Jurkat, Clone E6-1 (cell line): Measurements from ENCODE around the gene SAC3D1.
A peak's percentile ranks its signal among the peaks of the same experiment; 100 is the strongest.

ENCODE experiments used
- DNase-seq: peaks from one replicate; pipeline ENCODE4 v3.0.0-alpha.2; 2011; ENCODE audit warnings: low read depth, low spot score
- H3K4me3 ChIP-seq: 2 replicates; pipeline ENCODE4 v1.5.1; 2011; ENCODE audit warnings: mild to moderate bottlenecking, low read length, control low read depth, moderate library complexity

The SAC3D1 gene

GRCh38 chr11:65057526-65057925 is 16.5 kb downstream of the SAC3D1 start:
- no peak for DNase-seq
- no peak overlapping the region for H3K4me3 ChIP-seq

DNA sequence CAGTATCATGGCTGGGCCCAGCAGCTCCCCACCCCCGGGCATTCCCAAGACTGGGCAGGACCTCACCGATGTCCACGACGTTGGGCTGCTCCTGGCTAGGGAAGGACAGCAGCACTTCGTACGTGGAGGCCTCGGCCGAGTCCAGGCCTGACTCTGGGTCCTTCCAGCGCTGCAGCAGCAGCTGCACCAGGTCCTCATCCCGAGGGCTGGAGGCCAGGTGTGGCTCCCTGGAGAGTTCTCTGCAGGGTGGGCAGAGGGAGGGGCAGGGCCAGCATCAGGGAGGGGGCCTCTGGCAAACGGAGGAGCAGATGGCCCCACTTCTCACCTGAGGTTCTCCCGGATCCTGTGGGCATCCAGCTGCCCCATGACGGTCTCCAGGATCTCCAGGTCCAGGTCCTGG is 17.0 kb downstream of the SAC3D1 start:
- H3K4me3 ChIP-seq: no peak overlapping the region
- no peak for DNase-seq

- DNase-seq: no peak
Measured at GRCh38 chr11:65058419-65059054, 17.5 kb downstream of the SAC3D1 start, which contains the start of gene NAALADL1. TSS of gene NAALADL1 (minus strand) at chr11:65058553. CDS start at chr11:65058521, 32 bp downstream.

GRCh38 chr11:65059523-65059922 is 18.5 kb downstream of the SAC3D1 start:
- DNase-seq: no peak
- no peak overlapping the region for H3K4me3 ChIP-seq

More at GRCh38 chr11:65058419-65059054, 17.5 kb downstream of the SAC3D1 start, which contains the start of gene NAALADL1:
- no peak within 1 kb of the TSS for H3K4me3 ChIP-seq

- H3K4me3 ChIP-seq: no peak overlapping the region
- DNase-seq: no peak
Measured at GRCh38 chr11:65059959-65060824, 19.2 kb downstream of the SAC3D1 start.

GRCh38 chr11:65060913-65061408 is 20.0 kb downstream of the SAC3D1 start:
- H3K4me3 ChIP-seq: no peak overlapping the region

DNA sequence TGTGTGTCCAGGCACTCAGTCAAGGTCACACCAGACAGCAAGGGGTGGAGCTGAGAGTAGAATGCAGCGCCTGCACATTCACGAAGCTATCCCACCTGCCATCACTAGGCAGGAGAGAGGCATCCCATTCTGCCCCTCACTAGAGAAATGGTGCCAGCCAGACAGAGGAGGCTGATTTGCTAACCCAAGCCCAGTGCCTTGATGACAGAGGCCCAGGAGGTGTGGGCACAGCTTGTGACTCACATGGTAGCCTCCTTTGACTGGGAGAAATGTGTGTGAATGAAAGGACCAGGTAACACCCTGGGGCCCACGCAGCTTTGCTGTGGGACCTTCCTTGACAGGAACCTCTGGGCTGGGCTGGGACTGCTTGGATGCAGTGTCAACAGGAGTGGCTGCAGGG is 22.5 kb downstream of the SAC3D1 start:
- H3K4me3 ChIP-seq: no peak overlapping the region
- no peak for DNase-seq

More at GRCh38 chr11:65060913-65061408, 20.0 kb downstream of the SAC3D1 start:
- no peak for DNase-seq

DNA sequence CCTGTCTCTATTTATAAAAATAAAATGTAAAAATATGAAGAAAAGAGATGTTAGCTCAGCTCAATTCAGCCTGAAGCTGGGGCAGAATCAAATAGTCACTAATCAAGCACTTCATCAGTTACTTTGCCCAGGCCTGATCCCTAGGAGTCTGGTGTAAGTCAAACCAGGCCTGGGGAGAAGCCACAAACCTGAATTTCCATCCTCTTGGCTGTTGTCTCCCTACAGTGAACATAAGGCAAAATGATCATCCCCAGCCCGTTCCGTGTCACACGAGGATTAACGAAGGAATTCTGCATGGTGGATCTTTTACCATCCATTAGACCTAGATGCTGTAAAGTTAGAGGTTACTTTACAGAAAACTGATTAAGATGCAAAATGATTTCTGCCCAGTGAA is 23.8 kb downstream of the SAC3D1 start:
- DNase-seq: no peak
- H3K4me3 ChIP-seq: no peak overlapping the region

DNA sequence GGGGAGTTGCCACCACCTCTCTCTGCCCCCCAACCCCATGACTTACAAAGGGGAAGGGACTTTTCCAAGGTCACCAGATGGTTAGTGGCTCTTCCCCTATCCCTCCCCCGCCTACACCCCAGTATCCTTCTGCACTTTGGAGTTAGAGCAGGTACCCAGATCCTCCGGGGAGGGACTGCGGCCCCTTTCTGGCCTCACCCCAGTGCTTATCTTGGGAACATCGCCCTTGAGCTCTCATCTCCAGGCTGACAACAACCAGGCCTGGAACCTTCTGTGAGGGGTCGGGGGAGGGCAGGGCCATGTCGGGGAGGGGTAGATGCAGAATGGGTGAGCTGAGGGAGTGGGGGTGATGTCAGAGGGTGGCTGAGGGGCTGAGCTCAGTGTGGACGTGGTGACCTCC is 24.8 kb downstream of the SAC3D1 start:
- no peak for DNase-seq

DNA sequence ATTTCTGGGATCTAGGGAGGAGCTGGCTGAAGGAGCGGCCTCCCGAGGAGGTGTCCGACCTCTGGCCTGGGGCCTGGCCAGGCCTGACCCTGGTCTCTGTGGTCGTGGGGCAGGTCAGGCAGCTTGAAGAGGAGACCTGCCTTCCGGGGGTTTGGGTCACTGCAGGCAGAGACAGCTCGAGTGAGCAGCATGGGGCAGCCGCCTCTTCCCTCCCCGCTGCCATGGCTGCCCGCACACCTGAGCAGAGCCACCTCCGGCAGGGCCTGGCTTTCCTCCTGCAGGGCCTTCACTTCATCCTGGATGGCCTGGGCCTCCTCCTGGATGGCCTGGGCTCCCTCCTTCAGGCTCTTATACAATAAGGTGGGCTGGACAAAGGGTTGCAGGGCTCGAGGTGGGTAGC is 25.3 kb downstream of the SAC3D1 start:
- no peak overlapping the region for H3K4me3 ChIP-seq
- DNase-seq: no peak

More for the DNA sequence above, 24.8 kb downstream of the SAC3D1 start:
- no peak overlapping the region for H3K4me3 ChIP-seq

DNA sequence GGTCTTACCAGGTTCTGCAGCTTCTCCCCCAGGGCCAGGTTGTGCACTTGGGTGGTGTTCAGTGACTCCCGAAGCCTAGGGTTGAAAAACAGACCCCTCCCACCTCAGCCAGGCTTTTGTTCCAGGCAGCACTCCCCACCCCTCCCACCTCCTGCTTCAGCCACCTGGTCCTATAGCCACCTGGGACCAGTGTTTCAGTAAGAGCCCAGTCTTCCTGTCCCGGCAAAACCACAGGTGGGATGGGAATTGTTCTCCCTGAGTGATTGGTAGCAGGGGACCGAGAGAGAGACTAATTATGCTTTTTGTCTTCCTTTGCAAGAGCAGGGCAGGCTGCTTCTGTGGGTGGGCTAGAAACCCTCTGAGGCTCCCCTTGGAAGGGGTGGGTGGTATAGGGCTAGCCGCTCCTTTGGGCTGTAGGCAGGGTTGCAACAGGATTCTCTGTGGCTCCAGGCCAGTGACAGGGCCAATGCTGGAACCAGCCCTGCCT is 25.8 kb downstream of the SAC3D1 start:
- DNase-seq: no peak
- H3K4me3 ChIP-seq: no peak overlapping the region

DNA sequence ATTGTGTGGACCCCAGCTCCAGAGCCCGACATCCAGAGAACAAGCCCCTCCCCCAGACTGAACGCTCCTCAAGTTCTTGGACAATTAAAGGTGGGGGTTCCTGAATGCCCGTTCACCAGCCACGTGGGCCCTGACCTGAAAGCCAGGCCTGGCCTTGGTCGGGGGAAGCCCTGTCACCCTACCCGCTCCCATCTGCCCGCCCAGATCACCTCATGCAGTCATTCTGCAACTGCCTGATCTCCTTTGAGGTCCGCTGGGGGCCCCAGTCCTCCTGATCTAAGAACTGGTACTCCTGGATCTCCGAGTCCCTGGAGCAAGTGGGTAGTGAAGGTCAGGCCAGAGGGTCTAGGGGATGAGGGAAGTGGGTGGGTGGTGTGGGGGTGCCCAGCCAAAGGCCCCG is 26.4 kb downstream of the SAC3D1 start:
- H3K4me3 ChIP-seq: no peak overlapping the region
- DNase-seq: no peak

- no peak for DNase-seq
- H3K4me3 ChIP-seq: no peak overlapping the region
Measured at GRCh38 chr11:65069217-65069616, 28.2 kb downstream of the SAC3D1 start.

DNA sequence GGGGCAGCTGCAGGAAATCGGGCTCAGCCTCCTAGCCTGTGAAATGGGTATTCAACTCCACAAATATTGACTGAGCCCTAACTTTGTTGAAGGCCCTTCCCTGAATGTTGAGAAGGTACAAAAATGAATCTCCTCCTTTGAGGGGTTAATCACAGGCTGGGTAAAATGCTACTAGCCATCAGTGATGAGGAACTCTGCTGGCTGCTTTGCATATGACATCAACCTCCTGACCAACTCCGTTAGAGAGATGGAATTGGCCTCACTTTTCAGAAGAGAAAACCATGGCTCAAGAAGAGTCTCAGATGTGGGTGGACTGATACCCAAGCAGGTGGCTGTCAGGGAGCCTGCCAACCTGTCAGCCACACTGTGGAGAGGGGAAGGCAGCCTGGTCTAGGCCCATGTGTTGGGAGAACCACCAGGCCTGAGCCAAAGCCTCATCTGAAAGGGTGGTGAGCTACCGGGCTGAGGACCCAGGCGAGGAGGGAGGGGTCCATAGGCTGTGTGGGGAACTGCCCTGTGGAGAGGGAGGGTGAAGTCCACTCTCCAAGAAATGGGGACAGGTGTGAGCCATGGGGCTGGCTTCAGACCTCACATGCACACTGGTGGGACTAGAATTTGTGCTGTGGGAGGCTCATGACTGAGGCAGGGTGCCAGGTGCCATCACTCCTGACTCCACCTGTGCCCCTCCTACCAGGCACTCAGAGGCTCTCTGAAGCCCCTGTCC is 31.1 kb downstream of the SAC3D1 start:
- DNase-seq: no peak
- no peak overlapping the region for H3K4me3 ChIP-seq

DNA sequence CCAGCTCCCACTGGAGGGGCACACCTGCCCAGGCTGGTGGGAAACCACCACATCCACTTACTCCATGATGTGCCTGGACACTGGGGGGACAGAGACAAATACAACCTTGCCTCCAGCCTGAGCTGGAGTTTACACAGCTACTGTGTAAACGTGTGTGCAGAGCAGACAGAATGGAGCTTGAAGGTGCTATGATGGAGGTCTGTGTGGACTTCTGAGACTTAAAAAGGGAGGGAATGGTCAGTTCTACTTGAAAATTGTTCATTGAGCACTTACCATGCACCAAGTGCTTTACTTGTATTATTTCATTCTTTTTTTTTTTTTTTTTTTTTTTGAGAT is 31.6 kb downstream of the SAC3D1 start:
- DNase-seq: no peak
- H3K4me3 ChIP-seq: no peak overlapping the region

DNA sequence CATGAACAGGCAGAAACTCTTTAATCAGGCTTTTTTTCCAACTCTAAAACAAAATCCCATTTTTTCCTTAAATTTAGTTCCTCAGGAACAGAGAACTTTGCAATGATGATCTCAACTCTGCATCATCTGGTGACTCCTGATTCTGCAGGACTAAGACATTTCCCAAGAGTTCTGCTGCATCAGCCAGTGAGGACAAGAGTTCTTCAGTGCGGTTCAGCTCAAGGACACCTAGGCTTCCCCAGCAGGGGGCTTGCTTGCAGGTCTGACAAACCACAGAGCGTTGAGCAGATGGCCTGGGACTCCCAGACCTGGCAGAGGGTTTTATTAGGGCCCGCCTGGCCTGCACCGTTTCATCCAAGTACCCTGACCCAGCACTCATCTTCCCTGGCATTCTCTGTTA is 36.4 kb downstream of the SAC3D1 start:
- H3K4me3 ChIP-seq: no peak overlapping the region
- no peak for DNase-seq

DNA sequence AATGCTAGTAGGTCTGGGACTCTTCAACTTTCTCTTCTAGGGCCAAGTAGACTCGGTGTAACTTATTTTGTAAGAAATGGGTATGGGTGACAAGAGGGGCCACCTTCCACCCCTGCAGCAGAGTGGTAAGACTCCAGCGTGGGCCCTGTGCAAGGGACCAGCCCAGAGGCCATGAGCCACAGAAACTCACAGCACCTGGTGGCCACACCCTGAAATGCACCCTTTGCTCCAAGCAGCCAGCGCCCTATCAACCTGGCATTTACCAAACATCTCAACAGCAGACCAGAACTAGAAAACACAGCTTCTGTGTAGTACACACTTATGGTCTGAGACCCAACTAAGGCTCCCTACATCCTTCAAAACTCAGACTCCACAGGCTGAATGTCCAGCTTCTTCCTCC is 37.1 kb downstream of the SAC3D1 start:
- H3K4me3 ChIP-seq: no peak overlapping the region
- peak; percentile 56 for DNase-seq

DNA sequence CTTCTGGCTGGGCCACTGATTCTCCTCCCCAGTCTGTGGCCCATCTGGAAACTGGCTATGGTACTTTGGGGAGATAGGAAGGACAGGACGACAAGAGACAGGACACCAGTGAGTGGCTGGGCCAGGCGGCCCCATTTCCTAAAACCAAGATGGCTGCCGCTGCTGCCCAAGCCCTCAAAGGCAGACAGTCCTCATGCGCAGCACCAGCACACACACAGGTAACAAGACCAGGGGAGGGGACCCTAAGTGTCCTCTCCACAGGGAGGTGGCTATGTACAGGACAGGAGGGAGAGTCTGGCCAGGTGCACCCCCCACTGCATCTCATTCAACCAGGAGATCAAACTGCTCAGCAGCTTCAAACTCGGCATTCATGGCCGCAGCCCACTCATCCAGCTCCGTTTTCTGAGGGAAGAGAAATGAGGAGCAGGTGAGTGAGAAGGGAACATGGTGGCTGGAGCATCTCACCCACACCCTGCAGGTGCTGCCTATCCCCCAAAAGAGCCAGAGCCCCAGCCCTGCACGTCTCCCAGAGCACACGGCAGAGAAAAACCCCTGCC is 37.9 kb downstream of the SAC3D1 start:
- DNase-seq: no peak
- no peak overlapping the region for H3K4me3 ChIP-seq

GRCh38 chr11:65083134-65083833 is 42.3 kb downstream of the SAC3D1 start:
- peak overlapping the region; percentile 99 for H3K4me3 ChIP-seq
- no peak for DNase-seq
